Spinal cord (tissue), 10 donors: Measurements from ENCODE around the gene BTF3L4. TPM values are rescaled to one million over a fixed set of nuclear protein-coding genes. Genes with fewer than 3 reads are reported as not detected.
A peak's percentile ranks its signal among the peaks of the same experiment; 100 is the strongest.

Source experiments
- DNase-seq, 6 donors: peaks; one replicate each; pipeline versions ENCODE4 v3.0.0 to v3.0.0-alpha.2; 2013 to 2015; ENCODE audit warnings: low spot score in 6 of 6, low read depth in 4 of 6
- H3K27ac ChIP-seq: one replicate; pipeline ENCODE4 v1.5.1; 2013; ENCODE audit warnings: low read depth, low read length, control low read depth
- H3K27me3 ChIP-seq: one replicate; pipeline ENCODE4 v1.6.1; 2013; ENCODE audit warnings: low read length; ENCODE audit not compliant: control insufficient read depth, insufficient read depth
- H3K36me3 ChIP-seq: one replicate; pipeline ENCODE4 v1.6.1; 2013; ENCODE audit warnings: low read length; ENCODE audit not compliant: control insufficient read depth, insufficient read depth
- H3K4me1 ChIP-seq: one replicate; pipeline ENCODE4 v1.6.1; 2013; ENCODE audit warnings: low read length; ENCODE audit not compliant: control insufficient read depth, insufficient read depth
- H3K4me3 ChIP-seq: one replicate; pipeline ENCODE4 v1.5.1; 2013; ENCODE audit warnings: low read depth, low read length, control low read depth
- H3K9me3 ChIP-seq: one replicate; pipeline ENCODE4 v1.6.1; 2013; ENCODE audit warnings: low read length; ENCODE audit not compliant: control insufficient read depth, insufficient read depth
- WGBS: methylation state at CpG from one replicate; pipeline ENCODE4 v1.1.5; 2013; ENCODE audit warnings: missing lambda C conversion rate; ENCODE audit not compliant: insufficient coverage; 5-methylcytosine and 5-hydroxymethylcytosine counted together
- polyA plus RNA-seq, 2 donors: library from polyadenylated mRNA; unstranded; fragments of 120-200 nt; gene quantifications; one replicate each; pipeline ENCODE4 v1.2.1, GENCODE V29; 2013; ENCODE audit not compliant: insufficient read length in 2 of 2
- total RNA-seq, 2 donors: library from RNA; depleted of rRNA in 1 of 2; stranded (reverse); fragments of 120-200 nt in 1 of 2; fragments of >200 nt in 1 of 2; gene quantifications; one replicate each; pipeline versions ENCODE4 v1.2.3 to v1.2.4, GENCODE V29; 2013 to 2014
- donor health status: healthy.

The BTF3L4 gene
- total and polyA plus RNA-seq, 4 donors = 61.6 to 106 (median 84.8) TPM

GRCh38 chr1:52111492-52111891 lies 55.4 kb downstream of the BTF3L4 start:
- Histone ChIP-seq H3K4me1 (no peaks in the 10 kb centered on the region), H3K36me3 (no peaks in the 10 kb centered on the region), H3K27me3 (no peaks in the 10 kb centered on the region)

GRCh38 chr1:52112489-52112888 lies 56.4 kb downstream of the BTF3L4 start:
- H3K27me3 ChIP-seq = no peaks in the 10 kb centered on the region
- 100% methylated on average over 2 of the region's 3 CpGs for WGBS
- DNase-seq = no peak
- H3K36me3 ChIP-seq = no peaks in the 10 kb centered on the region
- no peaks in the 10 kb centered on the region for H3K4me1 ChIP-seq
- H3K27ac ChIP-seq = no peak overlapping the region
- no peak overlapping the region for H3K4me3 ChIP-seq
- H3K9me3 ChIP-seq = no peaks in the 10 kb centered on the region

More at GRCh38 chr1:52111492-52111891, 55.4 kb downstream of the BTF3L4 start:
- Histone ChIP-seq H3K27ac (no peak overlapping the region), H3K4me3 (no peak overlapping the region), H3K9me3 (no peaks in the 10 kb centered on the region)
- no peak for DNase-seq

- H3K4me1 ChIP-seq = no peaks in the 10 kb centered on the region
- peak in 1 of 6 donors; percentile 54 for DNase-seq
- no peak overlapping the region for H3K27ac ChIP-seq
- H3K4me3 ChIP-seq = no peak overlapping the region
- H3K27me3 ChIP-seq = no peaks in the 10 kb centered on the region
- no peaks in the 10 kb centered on the region for H3K9me3 ChIP-seq
- 25% methylated on average over 12 of the region's 12 CpGs for WGBS
- no peaks in the 10 kb centered on the region for H3K36me3 ChIP-seq
These were observed 63.4 kb downstream of the BTF3L4 start for GRCh38 chr1:52119301-52120079.

- no peak for DNase-seq
- WGBS = 58% methylated on average over 1 of the region's 2 CpGs
These were observed 66.3 kb downstream of the BTF3L4 start for GRCh38 chr1:52122384-52122783.

GRCh38 chr1:52123622-52124021 lies 67.5 kb downstream of the BTF3L4 start:
- no peak overlapping the region for H3K27ac ChIP-seq
- H3K36me3 ChIP-seq = no peaks in the 10 kb centered on the region
- H3K9me3 ChIP-seq = no peaks in the 10 kb centered on the region
- WGBS = 100% methylated on average over 4 of the region's 6 CpGs
- H3K4me3 ChIP-seq = no peak overlapping the region
- no peak for DNase-seq
- no peaks in the 10 kb centered on the region for H3K27me3 ChIP-seq
- H3K4me1 ChIP-seq = no peaks in the 10 kb centered on the region

More at GRCh38 chr1:52122384-52122783, 66.3 kb downstream of the BTF3L4 start:
- no peak overlapping the region for H3K4me3 ChIP-seq
- no peaks in the 10 kb centered on the region for H3K4me1 ChIP-seq
- H3K27ac ChIP-seq = no peak overlapping the region
- H3K36me3 ChIP-seq = no peaks in the 10 kb centered on the region
- no peaks in the 10 kb centered on the region for H3K9me3 ChIP-seq
- no peaks in the 10 kb centered on the region for H3K27me3 ChIP-seq

GRCh38 chr1:52125736-52126359 lies 69.8 kb downstream of the BTF3L4 start:
- Histone ChIP-seq H3K4me3 (no peak overlapping the region), H3K27me3 (no peaks in the 10 kb centered on the region), H3K27ac (no peak overlapping the region), H3K4me1 (no peaks in the 10 kb centered on the region), H3K36me3 (no peaks in the 10 kb centered on the region), H3K9me3 (no peaks in the 10 kb centered on the region)
- no peak for DNase-seq

- Histone ChIP-seq H3K4me1 (no peaks in the 10 kb centered on the region), H3K9me3 (no peaks in the 10 kb centered on the region), H3K4me3 (no peak overlapping the region), H3K27ac (no peak overlapping the region), H3K27me3 (no peaks in the 10 kb centered on the region), H3K36me3 (no peaks in the 10 kb centered on the region)
- peak in 4 of 6 donors; percentile 31 to 87 (median 56) for DNase-seq
- WGBS = 24% methylated on average over 3 of the region's 5 CpGs
These were observed 71.4 kb downstream of the BTF3L4 start for GRCh38 chr1:52127181-52128180.

- Histone ChIP-seq H3K27ac (no peak overlapping the region), H3K36me3 (no peaks in the 10 kb centered on the region), H3K4me3 (no peak overlapping the region), H3K27me3 (no peaks in the 10 kb centered on the region), H3K4me1 (no peaks in the 10 kb centered on the region), H3K9me3 (no peaks in the 10 kb centered on the region)
- no peak for DNase-seq
- WGBS = 89% methylated on average over 4 of the region's 5 CpGs
These were observed 83.9 kb downstream of the BTF3L4 start for GRCh38 chr1:52139817-52140540.
